Activated CD8-positive, alpha-beta memory T cell treated with anti-CD3 and anti-CD28 coated beads, Interleukin-2, amount 50 U/mL, for 48 hours (primary cell): ENCODE measurements around the gene ACAP1.

Source experiments
- DNase-seq: peaks from one replicate; pipeline ENCODE4 v3.0.0-alpha.2; 2020

The ACAP1 gene

GRCh38 chr17:7312432-7313087, 23.8 kb upstream of the ACAP1 start:
- no peak for DNase-seq

- peak; percentile 79 for DNase-seq
Observed at GRCh38 chr17:7313088-7313889, 23.0 kb upstream of the ACAP1 start.

- DNase-seq = peak; percentile 69
Observed at GRCh38 chr17:7313890-7314718, 22.2 kb upstream of the ACAP1 start.

GRCh38 chr17:7314719-7315569, 21.4 kb upstream of the ACAP1 start, which contains the start of gene GPS2:
TSS of gene GPS2 (minus strand) at chr17:7315360. CDS start at chr17:7315052, 308 bp downstream.
- peak; percentile 98 for DNase-seq

- DNase-seq = no peak
Observed at GRCh38 chr17:7315570-7316235, 20.6 kb upstream of the ACAP1 start.

- DNase-seq = no peak
Observed at GRCh38 chr17:7317161-7317803, 19.0 kb upstream of the ACAP1 start.

GRCh38 chr17:7318121-7318860, 18.0 kb upstream of the ACAP1 start:
- no peak for DNase-seq

GRCh38 chr17:7321466-7321865, 14.9 kb upstream of the ACAP1 start:
- no peak for DNase-seq

GRCh38 chr17:7322520-7323194, 13.7 kb upstream of the ACAP1 start:
- no peak for DNase-seq

GRCh38 chr17:7323731-7324437, 12.4 kb upstream of the ACAP1 start:
- peak; percentile 90 for DNase-seq

- no peak for DNase-seq
Observed at GRCh38 chr17:7324438-7324779, 11.9 kb upstream of the ACAP1 start.

- DNase-seq = no peak
Observed at GRCh38 chr17:7325031-7325528, 11.2 kb upstream of the ACAP1 start.

GRCh38 chr17:7326186-7326585, 10.1 kb upstream of the ACAP1 start:
- DNase-seq = no peak

- no peak for DNase-seq
Observed at GRCh38 chr17:7327056-7327455, 9.3 kb upstream of the ACAP1 start.

GRCh38 chr17:7327501-7327900, 8.8 kb upstream of the ACAP1 start:
- DNase-seq = no peak

GRCh38 chr17:7328009-7328408, 8.3 kb upstream of the ACAP1 start:
- no peak for DNase-seq

- no peak for DNase-seq
Observed at GRCh38 chr17:7328840-7329373, 7.4 kb upstream of the ACAP1 start, which contains the start of gene NEURL4. TSS of gene NEURL4 (minus strand) at chr17:7329335. CDS start at chr17:7329312, 23 bp downstream.

- DNase-seq = peak; percentile 96
Observed at GRCh38 chr17:7329374-7329996, 6.8 kb upstream of the ACAP1 start.
